Measurements from ENCODE around the gene MARK3. TPM values are rescaled to one million over a fixed set of nuclear protein-coding genes. Genes with fewer than 3 reads are reported as not detected.
A peak's percentile ranks its signal among the peaks of the same experiment; 100 is the strongest.

Gene MARK3
- total RNA-seq, 1 donor from 2014 or later: 99.4 TPM

- no peaks in the 10 kb centered on the region for H3K27me3 ChIP-seq (ENCODE audit: low read depth)
- peaks cover 35% of the 10 kb centered on the region for H3K4me1 ChIP-seq
- peak overlapping the region; percentile 88 for H3K4me3 ChIP-seq
- DNase-seq (no peak), ATAC-seq (peak; percentile 18 to 46)
- H3K9me3 ChIP-seq: no peaks in the 10 kb centered on the region
- intact Hi-C loops (cut with DNase I): no loop called here
- no peaks in the 10 kb centered on the region for H3K36me3 ChIP-seq
- TF ChIP-seq CTCF (IDR thresholded peaks at IDR 0.05): no peak
- peak overlapping the region; percentile 98 for H3K27ac ChIP-seq
These were observed 614 bp upstream of the MARK3 start for GRCh38 chr14:103384450-103385151.

GRCh38 chr14:103385929-103386712 lies 906 bp downstream of the MARK3 start:
- H3K27me3 ChIP-seq (ENCODE audit: low read depth): no peaks in the 10 kb centered on the region
- peaks cover 45% of the 10 kb centered on the region for H3K4me1 ChIP-seq
- DNase-seq (peak; percentile 55), ATAC-seq (peak; percentile 27 to 30)
- H3K27ac ChIP-seq: peak overlapping the region; percentile 98
- H3K9me3 ChIP-seq: no peaks in the 10 kb centered on the region
- TF ChIP-seq CTCF (IDR thresholded peaks at IDR 0.05): no peak
- peak overlapping the region; percentile 88 for H3K4me3 ChIP-seq
- intact Hi-C loops (cut with DNase I): no loop called here
- H3K36me3 ChIP-seq: no peaks in the 10 kb centered on the region

GRCh38 chr14:103386713-103387329 lies 1.6 kb downstream of the MARK3 start:
- peak overlapping the region; percentile 88 for H3K4me3 ChIP-seq
- H3K27me3 ChIP-seq (ENCODE audit: low read depth): no peaks in the 10 kb centered on the region
- peak overlapping the region; percentile 98 for H3K27ac ChIP-seq
- ATAC-seq (no peak), DNase-seq (no peak)
- H3K36me3 ChIP-seq: no peaks in the 10 kb centered on the region
- no peak for TF ChIP-seq CTCF (IDR thresholded peaks at IDR 0.05)
- no peaks in the 10 kb centered on the region for H3K9me3 ChIP-seq
- peaks cover 52% of the 10 kb centered on the region for H3K4me1 ChIP-seq
- intact Hi-C loops (cut with DNase I): no loop called here

- H3K4me1 ChIP-seq: peaks cover 70% of the 10 kb centered on the region
- no peak for ATAC-seq
These were observed 3.4 kb downstream of the MARK3 start for GRCh38 chr14:103388664-103389063.

More at GRCh38 chr14:103388664-103389063, 3.4 kb downstream of the MARK3 start:
- H3K27ac ChIP-seq: no peak overlapping the region
- H3K36me3 ChIP-seq: no peaks in the 10 kb centered on the region
- no peaks in the 10 kb centered on the region for H3K27me3 ChIP-seq (ENCODE audit: low read depth)
- peak overlapping the region; percentile 88 for H3K4me3 ChIP-seq
- no peaks in the 10 kb centered on the region for H3K9me3 ChIP-seq
- intact Hi-C loops (cut with DNase I): no loop called here
- DNase-seq: no peak
- no peak for TF ChIP-seq CTCF (IDR thresholded peaks at IDR 0.05)
